NCI-H82 treated with DMSO at 0.1 percent for 48 hours (cell line): Measurements from ENCODE around the gene HACL1.
"Not testable (repeated sequence)": the region's sequence is repeated elsewhere in the genome, so short reads cannot be mapped to it uniquely, and the experiment has no call there.

ENCODE experiments used
- DNase-seq: peaks from one replicate; lab custom pipeline; 2025; ENCODE audit not compliant: unreplicated experiment; lab: John Stamatoyannopoulos, UW

The HACL1 gene

DNA sequence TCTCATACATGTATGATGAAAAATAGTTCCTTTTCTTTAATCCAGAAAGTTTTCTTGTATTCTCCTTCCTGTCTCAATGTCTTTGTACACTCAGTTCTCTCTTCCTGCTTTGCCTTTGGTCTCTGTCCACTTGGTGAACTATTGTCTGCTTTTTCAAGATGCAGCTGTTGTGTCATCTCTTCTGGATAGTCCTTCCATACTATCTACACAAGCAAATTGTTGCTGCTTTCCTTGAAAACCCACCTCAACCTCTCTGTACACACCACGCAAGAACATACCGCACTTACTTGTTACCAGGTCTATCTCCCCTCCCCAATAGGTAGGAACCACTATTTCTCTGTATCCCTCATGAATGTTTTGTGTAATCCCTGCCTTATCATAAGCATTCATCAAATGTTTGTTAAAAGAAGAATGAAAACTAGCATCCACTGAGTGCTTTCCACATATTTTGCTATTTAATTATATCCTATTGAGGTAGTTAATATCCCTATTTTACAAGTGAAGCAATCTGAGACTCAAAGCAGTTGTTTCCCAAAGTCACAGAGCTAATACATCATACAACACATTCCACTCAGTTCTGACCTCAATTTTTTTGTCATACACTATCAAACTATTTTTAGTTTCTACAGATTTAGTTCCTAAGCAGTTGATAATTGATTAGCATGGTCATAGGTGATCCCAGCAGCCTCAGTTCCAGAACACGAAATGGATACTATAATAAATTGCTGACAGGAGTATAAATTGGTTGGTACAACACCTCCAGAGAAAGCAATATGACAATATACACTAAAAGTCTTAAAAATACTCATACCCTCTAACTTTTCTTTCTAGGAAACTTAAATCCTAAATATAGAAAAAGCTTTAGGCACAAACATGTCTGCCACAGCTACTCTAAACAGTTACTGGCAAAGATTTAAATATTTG, 19.6 kb downstream of the HACL1 start:
- no peak for DNase-seq

DNA sequence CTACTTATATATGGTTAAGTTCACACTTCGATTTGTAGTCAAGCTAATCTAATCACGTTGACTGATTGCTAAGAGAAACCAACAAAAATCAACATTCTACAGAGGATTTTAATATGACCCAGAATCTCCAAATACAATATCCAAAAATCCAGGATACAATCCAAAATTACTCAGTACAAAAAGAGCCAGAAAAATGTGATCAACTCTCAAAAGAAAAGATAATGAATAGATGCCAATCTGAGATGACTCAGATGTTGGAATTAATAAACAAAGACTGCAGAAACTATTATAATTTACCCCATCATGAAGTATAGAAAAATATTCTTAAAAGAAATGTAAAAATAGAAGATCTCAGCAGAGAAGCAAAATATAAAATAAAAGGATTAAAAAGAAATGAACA, 22.3 kb downstream of the HACL1 start:
- no peak for DNase-seq

DNA sequence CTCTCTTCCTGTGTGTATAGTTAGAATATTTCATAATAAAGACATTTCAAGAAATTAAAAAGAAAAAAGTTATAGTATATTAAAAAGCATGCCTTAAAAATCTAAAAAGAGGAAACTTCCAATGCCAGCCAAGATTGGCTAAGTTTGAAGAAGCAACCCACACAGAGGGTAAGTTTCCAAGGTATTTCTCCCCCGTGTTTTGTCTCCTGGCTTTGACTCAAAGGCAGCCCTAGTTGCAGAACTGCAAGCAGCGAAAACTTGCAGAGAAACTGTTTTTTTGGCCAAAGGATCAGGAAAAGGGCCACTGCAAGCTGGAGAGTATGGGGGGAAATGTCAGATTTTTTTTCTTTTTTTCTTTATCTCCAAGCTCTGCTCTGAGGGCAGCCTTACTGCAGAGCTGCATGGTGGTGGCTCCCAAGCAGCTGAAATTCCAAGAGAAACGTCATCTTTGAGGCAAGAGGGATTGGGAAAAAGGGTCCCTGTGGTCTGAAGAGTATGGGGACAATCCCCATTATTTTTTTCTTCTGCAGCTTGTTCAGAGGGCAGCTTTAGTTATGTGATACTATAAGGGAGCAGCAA, 23.0 kb downstream of the HACL1 start:
- no peak for DNase-seq

DNA sequence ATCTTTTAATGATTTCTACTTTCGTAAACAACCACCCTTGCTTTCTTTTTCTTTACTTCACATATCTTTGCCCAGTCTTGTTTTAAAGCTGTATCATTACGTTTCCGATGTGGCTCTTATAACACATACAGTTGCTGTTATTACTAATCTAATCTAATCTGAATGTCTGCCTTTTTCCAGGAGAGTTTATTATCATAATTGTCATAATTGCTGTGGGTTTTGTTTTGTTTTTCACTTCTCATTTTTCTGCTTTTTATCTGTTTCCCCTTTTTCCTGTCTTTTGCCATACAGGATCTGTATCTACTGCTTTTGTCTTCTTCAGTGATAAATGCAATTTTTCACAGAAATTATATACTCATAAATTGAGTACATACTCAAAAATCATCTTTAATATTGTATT, 24.9 kb downstream of the HACL1 start:
- DNase-seq = no peak

DNA sequence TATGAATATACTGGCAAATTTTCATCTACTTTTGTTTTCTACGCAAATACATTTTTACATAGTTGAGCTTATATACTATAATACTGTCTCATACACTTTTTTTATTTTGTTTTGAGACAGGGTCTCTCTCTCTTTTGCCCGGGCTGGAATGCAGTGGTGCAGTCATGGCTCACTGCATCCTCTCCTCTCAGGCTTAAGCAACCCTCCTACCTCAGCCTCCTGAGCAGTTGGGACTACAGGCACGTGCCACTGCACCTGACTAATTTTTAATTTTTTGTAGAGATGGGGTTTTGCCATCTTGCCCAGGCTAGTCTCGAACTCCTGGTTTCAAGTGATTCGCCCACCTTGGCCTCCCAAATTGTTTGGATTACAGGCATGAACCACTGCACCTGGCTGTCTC, 25.9 kb downstream of the HACL1 start:
- no peak for DNase-seq

DNA sequence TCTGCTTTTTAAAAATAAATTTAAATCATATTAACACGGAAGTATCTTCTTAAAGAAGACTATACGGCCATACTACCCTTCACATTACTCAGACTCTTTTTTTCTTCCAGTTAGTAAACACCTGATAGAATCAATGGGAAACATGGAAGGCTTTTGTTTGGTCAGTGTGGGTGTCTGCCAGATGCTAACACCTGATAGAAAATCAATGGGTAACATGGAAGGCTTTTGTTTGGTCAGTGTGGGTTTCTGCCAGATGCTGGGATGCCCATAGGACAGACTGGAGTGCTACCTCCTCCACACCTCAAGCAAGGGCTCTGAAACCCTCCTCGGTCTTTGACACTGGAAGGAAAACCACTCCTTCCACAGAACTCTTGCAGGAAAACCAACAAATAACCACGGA, 29.2 kb downstream of the HACL1 start:
- DNase-seq = no peak

DNA sequence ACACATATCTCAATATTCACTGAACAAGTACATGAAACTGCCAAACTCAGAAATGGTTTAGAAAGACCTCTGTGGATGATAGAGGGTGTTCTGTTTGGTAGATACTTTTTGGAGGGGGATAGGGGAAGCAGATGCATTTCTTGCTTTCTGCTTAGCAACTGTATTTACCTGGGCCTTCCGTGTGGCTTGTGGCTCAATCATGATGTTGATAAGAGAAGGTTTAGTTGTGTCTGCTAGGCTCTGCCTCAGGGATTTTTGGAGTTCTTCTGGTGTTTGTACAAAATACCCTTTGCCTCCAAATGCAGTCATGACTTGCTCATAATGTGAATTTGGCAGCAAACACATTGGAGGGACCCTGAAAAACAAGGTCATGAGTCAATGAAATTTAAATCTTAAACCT, 38.2 kb downstream of the HACL1 start:
- no peak for DNase-seq

DNA sequence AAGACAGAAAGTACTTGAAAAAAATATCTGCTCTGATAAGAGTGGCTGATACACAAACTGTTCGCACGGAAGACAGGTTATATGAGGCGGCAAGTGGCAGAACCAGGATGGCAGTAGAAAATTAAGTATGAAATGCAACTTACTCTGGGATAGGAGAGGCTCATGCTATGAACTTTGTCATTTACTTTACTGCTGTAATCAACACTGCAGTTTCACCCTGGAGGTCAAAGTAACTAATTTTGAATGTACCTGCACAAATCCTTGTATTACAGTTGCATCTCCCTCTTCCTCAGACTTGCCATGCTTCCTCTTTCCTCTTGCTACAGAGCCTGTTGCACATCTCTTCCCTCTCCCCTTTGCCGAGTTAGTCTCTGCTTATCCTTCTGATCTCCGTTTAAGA, 38.8 kb downstream of the HACL1 start:
- no peak for DNase-seq

DNA sequence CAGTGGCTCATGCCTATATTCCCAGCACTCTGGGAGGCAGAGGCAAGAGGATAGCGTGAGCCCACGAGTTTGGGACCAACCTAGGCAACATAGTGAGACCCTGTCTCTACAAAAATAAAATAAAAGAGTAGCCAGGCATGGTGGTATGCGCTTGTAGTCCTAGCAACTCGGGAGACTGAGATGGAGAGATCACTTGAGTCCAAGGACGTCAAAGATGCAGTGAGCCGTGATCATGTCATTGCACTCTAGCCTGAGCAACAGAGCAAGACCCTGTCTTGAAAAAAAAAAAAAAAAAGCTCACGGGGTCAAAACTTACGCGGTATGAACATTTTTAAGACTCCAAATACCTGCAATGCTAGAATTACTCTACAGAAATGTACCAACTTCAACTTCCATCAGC, 42.8 kb downstream of the HACL1 start:
- no peak for DNase-seq

DNA sequence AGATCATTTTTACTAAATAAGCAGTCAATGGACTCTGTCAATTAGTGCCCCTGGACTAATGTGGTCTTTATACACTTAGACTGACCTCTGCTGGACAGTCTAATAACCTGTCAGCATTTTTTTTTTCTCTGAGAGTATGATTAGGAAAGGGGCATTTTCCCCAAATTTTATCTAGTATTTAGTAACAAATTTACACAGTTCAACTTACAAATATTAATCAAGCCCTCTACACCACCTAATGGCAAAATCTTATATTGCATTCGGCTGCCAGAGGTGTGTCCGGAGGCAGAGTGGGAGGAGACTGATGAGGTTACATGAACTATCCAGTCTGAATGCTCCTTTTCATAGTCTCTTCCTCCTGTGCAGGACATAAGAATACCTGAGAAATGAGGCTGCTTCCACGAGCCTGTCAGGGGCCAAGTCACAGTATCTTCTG, 43.8 kb downstream of the HACL1 start:
- DNase-seq = peak; percentile 45

DNA sequence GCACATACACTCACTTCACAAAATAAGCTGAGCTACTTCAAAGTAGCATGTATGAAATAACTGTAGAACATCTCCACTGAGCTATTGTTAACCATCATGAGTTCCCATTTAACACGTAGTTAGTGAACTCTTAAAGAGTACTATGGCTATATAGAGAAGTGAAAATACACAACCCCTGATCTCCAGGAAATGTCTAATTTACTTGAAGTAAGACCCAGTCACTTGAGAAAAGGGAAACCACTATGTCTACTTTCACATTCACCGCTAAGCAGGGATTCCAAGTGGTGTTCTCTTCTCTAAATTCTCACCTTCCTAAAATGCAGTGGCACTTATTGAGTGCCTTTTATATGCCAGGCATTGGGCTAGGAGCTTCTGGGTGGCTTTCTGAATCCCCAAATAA, 44.9 kb downstream of the HACL1 start:
- no peak for DNase-seq

DNA sequence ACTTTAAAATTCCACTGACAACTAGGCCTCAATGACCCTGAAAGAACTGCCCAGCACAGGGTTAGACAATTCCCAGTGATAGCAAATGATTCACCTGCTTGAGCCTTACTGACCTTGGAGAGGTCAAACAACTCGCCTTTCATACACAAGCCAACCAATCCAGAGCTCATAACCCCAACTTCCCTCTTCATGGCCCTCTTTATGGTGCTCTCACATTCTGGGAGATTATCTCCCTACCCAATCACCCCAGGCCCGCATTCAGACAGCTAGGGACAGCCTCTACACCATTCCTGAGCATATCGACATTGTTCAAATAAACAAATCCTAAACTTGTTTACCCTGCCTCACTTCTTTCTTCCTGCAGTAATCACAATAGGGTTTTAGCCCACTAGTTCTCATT, 47.6 kb downstream of the HACL1 start:
- no peak for DNase-seq

DNA sequence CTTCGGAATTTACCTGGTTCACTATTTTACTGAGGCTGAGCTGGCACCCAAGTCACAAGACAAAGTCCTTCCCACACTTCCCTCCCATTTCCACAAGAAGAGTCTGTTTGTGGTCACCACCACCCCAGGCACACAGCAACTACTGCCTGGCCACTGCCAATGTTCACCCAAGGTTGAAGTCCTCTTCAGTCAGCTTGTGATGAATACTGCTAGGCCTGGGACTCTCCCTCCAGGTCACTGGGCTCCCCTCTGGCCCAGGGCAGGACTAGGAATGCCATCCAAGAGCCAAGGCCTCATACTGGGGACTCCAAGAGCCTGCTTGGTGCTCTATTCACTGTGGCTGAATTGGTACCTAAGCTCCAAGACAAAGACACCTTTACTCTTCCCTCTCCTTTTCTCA, 49.5 kb downstream of the HACL1 start:
- no peak for DNase-seq

DNA sequence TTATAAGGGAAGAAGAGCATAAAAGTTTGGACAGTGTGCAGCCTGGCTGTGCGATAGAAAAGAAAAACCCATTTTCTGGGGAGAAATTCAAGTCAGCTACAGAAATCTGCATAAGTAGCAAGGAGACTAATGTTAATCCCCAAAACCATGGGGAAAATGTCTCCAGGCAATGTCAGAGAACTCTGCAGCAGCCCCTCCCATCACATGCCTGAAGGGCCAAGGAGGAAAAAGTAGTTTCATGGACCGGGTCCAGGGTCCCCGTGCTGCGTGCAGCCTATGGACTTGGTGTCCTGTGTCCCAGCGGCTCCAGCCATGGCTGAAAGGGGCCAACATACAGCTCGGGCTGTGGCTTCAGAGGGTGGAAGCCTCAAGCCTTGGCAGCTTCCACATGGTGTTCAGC, 51.5 kb downstream of the HACL1 start:
- DNase-seq = no peak

DNA sequence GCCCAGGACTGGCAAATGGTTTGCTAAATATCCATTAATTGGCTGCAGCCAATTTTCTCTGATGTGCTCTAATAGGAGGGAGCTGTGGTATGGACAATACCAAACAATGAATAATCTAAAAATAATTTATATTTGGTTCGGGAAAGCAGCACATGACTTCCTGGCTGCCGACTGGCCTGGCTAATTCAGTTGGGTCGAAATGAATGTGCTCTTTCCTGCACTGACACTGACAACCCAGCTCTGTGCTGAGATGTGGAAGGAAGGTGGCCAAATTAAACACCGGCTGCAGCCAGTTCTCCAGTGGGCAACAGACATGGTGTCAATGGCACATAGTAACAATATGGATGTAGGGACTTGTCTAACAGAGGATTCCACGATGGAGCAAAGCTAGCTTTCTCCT, 58.8 kb downstream of the HACL1 start:
- no peak for DNase-seq

DNA sequence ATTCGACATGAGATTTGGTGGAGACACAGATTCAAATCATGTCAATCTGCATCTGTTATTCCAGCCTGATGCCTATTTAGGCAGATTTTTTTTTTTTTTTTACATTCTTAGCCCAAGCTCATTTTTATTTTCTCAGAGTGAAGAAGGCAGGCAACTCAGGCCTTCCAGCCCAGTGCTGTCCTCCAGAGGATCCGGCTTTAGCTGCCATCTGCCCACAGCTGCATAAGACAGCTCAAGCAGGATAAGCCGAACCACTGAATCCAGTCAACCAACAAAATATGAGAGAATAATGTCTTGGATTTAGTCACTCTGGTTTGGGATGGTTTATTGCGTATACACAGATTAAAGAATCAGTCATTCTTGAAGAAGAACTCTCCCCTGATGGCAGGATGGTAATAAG, 60.0 kb downstream of the HACL1 start:
- peak; percentile 79 for DNase-seq

DNA sequence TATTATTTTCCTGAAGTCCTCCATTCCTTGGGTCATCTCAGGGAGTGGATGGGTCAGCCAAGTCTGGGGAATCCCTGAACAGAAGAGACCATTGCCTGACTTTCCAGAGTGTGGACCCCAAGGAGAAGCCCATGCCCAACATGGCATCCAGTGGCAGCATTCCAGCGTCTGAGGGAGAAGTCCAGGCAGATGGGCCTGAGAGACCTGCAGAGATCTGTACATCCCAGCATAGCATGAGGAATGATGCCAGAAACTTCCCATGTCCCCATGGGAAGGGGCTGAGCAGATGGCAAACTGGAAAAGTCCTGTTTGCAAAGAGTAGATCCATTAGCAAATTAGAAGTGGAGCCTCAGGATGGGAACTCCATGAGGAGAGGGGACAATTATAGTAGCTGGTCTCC, 62.3 kb downstream of the HACL1 start:
- no peak for DNase-seq

DNA sequence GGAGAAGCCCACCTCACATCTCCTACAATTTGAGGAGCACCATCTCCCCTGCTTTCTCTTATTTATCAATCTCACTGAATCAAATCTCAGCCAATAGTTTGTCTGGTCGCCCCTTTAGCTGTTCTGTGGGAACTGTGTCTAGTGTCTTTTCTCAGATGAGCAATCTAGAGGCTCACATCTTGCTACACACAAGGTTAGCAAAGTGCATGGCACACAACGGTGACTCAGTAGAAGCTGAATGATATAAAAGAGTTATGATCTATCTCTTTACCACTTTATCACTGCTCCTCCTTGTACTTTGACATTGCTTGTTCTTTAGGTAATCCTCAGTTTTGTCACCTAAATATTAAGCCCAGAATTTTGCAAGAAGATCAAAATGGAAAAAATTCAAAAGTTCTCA, 63.0 kb downstream of the HACL1 start:
- no peak for DNase-seq

DNA sequence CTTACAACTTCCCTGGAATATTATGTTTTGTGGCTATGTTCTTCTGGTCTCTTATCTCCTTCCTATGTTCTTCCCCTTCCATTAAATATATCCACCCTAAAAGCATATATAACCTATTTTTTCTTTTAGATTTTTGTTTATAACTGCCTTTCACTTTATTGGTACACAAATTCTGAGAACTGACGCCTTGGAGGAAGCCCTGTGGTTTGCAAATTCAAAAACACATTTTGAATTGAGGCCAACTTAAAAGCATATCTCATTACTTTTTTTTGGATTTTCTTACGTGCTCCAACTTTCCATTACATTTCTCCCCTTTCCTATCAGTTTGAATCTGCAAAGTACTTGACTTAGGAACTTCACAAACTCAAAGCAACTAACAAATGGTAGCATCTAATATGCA, 64.5 kb downstream of the HACL1 start:
- no peak for DNase-seq

DNA sequence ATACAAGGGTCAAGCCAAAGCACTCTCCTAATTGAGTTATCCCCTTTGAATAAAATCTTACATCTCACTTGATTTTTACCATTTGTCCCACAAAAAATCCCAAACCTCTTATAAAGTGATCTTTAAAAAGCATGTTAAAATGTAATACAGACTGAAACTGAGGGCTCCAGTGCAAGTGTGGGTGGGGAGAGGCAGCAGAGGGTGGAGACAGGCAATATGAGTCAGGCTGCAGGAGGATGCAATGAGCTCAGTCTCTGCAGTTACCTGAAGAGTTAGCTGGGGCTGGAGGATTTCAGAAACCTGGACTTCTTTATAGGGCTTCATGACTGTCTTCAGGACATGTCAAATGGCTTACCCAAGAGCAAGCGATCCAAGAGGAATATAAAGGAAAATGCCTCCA, 65.6 kb downstream of the HACL1 start:
- no peak for DNase-seq

DNA sequence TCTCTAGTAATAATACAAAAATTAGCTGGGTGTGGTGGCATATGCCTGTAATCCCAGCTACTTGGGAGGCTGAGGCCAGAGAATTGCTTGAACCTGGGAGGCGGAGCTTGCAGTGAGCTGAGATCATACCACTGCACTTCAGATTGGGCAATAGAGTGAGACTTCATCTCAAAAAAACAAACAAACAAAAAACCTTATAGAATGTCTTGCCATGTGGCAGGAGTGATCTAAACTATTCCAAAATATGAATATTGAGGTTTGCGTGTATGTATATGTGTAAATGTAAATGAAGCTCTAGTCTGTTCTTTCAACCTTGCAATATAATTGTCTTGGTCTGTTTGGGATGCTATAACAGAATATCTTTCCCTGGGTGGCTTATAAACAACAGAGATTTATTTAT, 68.8 kb downstream of the HACL1 start:
- not testable (repeated sequence) for DNase-seq

DNA sequence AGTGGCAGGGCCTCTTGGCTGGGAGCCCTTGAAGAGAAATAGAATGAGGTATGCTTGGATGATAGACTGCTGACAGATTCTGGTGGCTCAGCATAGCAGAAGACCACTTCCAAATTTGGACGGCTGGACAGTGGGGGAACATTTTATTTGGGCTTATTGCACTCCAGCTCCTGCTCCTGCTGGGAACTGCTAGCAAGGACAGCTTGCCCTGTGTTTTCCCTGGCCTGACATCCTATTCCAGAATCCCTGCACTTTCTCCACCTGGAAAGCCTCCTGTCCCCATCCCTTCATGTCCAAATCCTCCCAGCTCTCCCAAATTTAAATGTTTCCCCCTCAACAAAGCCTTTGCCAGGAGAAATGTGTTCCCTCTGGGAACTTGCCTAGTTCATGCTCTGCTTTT, 70.0 kb downstream of the HACL1 start:
- DNase-seq = no peak
